IMR-90 (cell line): ENCODE data around the gene TMEM37. TPM values are rescaled to one million over a fixed set of nuclear protein-coding genes. Genes with fewer than 3 reads are reported as not detected.

ENCODE experiments used
- ATAC-seq: fragments of 200-7000 bp; cut with Tn5 transposase; 2 replicates; pipeline ENCODE4 v1.9.1; 2020; ENCODE audit warnings: low read depth, mild to moderate bottlenecking, moderate library complexity
- BruUV-seq: library from RNA; stranded (reverse); fragments of 400-500 nt; replicated peaks from 2 replicates; lab custom pipeline; 2021; lab: Mats Ljungman, UMichigan
- CTCF ChIA-PET: fragments of 300-600 bp; formaldehyde crosslinking; extraction: SDS; loops from one replicate; lab custom pipeline; 2021; ENCODE audit warnings: antibody characterized with exemption; lab: Yijun Ruan, JAX
- POLR2A ChIA-PET: fragments of 300-600 bp; sonication (Branson Sonifier 250); formaldehyde crosslinking; loops from one replicate; lab custom pipeline; 2022; ENCODE audit warnings: antibody characterized with exemption; ENCODE audit not compliant: unreplicated experiment; lab: Charles Lee
- DNase-seq: peaks from one replicate; pipeline ENCODE4 v3.0.0; 2013
- H2AFZ ChIP-seq: replicated peaks from 2 replicates; pipeline ENCODE3; 2013; ENCODE audit warnings: low read length, mild to moderate bottlenecking; ENCODE audit not compliant: poor library complexity
- H2AK5ac ChIP-seq: 2 replicates; pipeline ENCODE4 v1.6.1; 2013; ENCODE audit warnings: low read depth, low read length, inconsistent platforms
- H2AK9ac ChIP-seq: replicated peaks from 2 replicates; pipeline ENCODE3; 2013; ENCODE audit warnings: mild to moderate bottlenecking, low read depth, low read length, moderate library complexity; ENCODE audit not compliant: poor library complexity
- H2BK120ac ChIP-seq: 2 replicates; pipeline ENCODE4 v1.6.1; 2013; ENCODE audit warnings: low read depth, low read length, inconsistent platforms
- H2BK15ac ChIP-seq: 3 replicates; pipeline ENCODE4 v1.6.1; 2013; ENCODE audit warnings: low read depth, low read length, inconsistent platforms
- H2BK20ac ChIP-seq: 2 replicates; pipeline ENCODE4 v1.6.1; 2013; ENCODE audit warnings: low read depth, mild to moderate bottlenecking, inconsistent platforms, low read length, moderate library complexity
- H2BK5ac ChIP-seq: 2 replicates; pipeline ENCODE4 v1.6.1; 2013; ENCODE audit warnings: mild to moderate bottlenecking, low read depth, low read length, inconsistent platforms; ENCODE audit not compliant: poor library complexity, severe bottlenecking
- H3K14ac ChIP-seq: replicated peaks from 2 replicates; pipeline ENCODE4 v1.6.1; 2013; ENCODE audit warnings: low read depth, low read length, inconsistent platforms
- H3K18ac ChIP-seq: 2 replicates; pipeline ENCODE4 v1.6.1; 2013; ENCODE audit warnings: low read depth, low read length, control low read depth
- H3K23ac ChIP-seq: 2 replicates; pipeline ENCODE4 v1.6.1; 2013; ENCODE audit warnings: low read depth, low read length, inconsistent platforms
- H3K27ac ChIP-seq: 2 replicates; pipeline ENCODE4 v1.5.1; 2013; ENCODE audit warnings: mild to moderate bottlenecking, control low read depth, low read length; ENCODE audit not compliant: insufficient read depth
- H3K27me3 ChIP-seq: 2 replicates; pipeline ENCODE4 v1.6.1; 2013; ENCODE audit warnings: low read length; ENCODE audit not compliant: control insufficient read depth, insufficient read depth
- H3K36me3 ChIP-seq: 2 replicates; pipeline ENCODE4 v1.6.1; 2013; ENCODE audit warnings: low read length, mixed read lengths; ENCODE audit not compliant: control insufficient read depth, insufficient read depth
- H3K4ac ChIP-seq: 2 replicates; pipeline ENCODE4 v1.6.1; 2013; ENCODE audit warnings: low read depth, low read length, inconsistent platforms
- H3K4me1 ChIP-seq: 2 replicates; pipeline ENCODE4 v1.6.1; 2013; ENCODE audit warnings: low read length, mixed read lengths; ENCODE audit not compliant: control insufficient read depth, insufficient read depth
- H3K4me2 ChIP-seq: 2 replicates; pipeline ENCODE4 v1.6.1; 2013; ENCODE audit warnings: low read depth, mild to moderate bottlenecking, control low read depth, low read length, moderate library complexity
- H3K4me3 ChIP-seq: 2 replicates; pipeline ENCODE4 v1.5.1; 2013; ENCODE audit warnings: low read depth, mild to moderate bottlenecking, control low read depth, low read length, moderate library complexity; ENCODE audit not compliant: insufficient read depth
- H3K56ac ChIP-seq: 2 replicates; pipeline ENCODE4 v1.6.1; 2013; ENCODE audit warnings: low read length, inconsistent platforms; ENCODE audit not compliant: insufficient read depth; ENCODE audit errors: extremely low read depth
- H3K79me1 ChIP-seq, 2 experiments: 2 replicates each; pipeline ENCODE4 v1.6.1; 2013; ENCODE audit warnings: low read length in 2 of 2, inconsistent platforms in 1 of 2, low read depth in 1 of 2
- H3K9ac ChIP-seq: 2 replicates; pipeline ENCODE4 v1.6.1; 2013; ENCODE audit warnings: low read depth, low read length, control low read depth
- H3K9me1 ChIP-seq: 2 replicates; pipeline ENCODE4 v1.6.1; 2013; ENCODE audit warnings: low read length, inconsistent platforms; ENCODE audit not compliant: insufficient read depth
- H3K9me3 ChIP-seq: 2 replicates; pipeline ENCODE4 v1.6.1; 2013; ENCODE audit warnings: low read length; ENCODE audit not compliant: control insufficient read depth, insufficient read depth
- H4K20me1 ChIP-seq: 2 replicates; pipeline ENCODE4 v1.6.1; 2013; ENCODE audit warnings: low read length, inconsistent platforms; ENCODE audit not compliant: insufficient read depth
- H4K5ac ChIP-seq: 2 replicates; pipeline ENCODE4 v1.6.1; 2013; ENCODE audit warnings: mild to moderate bottlenecking, low read depth, low read length, control low read depth
- H4K8ac ChIP-seq, 2 experiments: 2 replicates each; pipeline ENCODE4 v1.6.1; 2013; ENCODE audit warnings: low read depth in 2 of 2, low read length in 2 of 2, control low read depth in 1 of 2, inconsistent platforms in 1 of 2
- H4K91ac ChIP-seq: 2 replicates; pipeline ENCODE4 v1.6.1; 2013; ENCODE audit warnings: low read depth, low read length, inconsistent platforms; ENCODE audit not compliant: insufficient read depth
- BHLHE40 ChIP-seq: fragments of 150-350 bp; IDR thresholded peaks from 2 replicates; pipeline ENCODE4 v1.6.1; 2016; ENCODE audit warnings: mild to moderate bottlenecking, low read depth, low read length
- CEBPB ChIP-seq: IDR thresholded peaks from 2 replicates; pipeline ENCODE4 v1.6.1; 2012; ENCODE audit warnings: low read depth, low read length, improper control_type of control experiment
- CHD1 ChIP-seq: IDR thresholded peaks from 2 replicates; pipeline ENCODE4 v1.6.1; 2012; ENCODE audit warnings: low read depth, low read length, improper control_type of control experiment
- CTCF ChIP-seq: conservative IDR thresholded peaks from 2 replicates; pipeline ENCODE4 v1.5.1; 2012; ENCODE audit warnings: mild to moderate bottlenecking, low read depth, low read length, improper control_type of control experiment
- ELK1 ChIP-seq: fragments of 150-350 bp; IDR thresholded peaks from 2 replicates; pipeline ENCODE4 v1.6.1; 2016; ENCODE audit warnings: low read depth, mild to moderate bottlenecking, low read length, moderate library complexity, borderline replicate concordance
- FOS ChIP-seq: fragments of 150-350 bp; IDR thresholded peaks from 2 replicates; pipeline ENCODE4 v1.6.1; 2016; ENCODE audit warnings: low read depth, low read length
- MAFK ChIP-seq: IDR thresholded peaks from 2 replicates; pipeline ENCODE4 v1.6.1; 2012; ENCODE audit warnings: low read depth, low read length, improper control_type of control experiment
- MAZ ChIP-seq: IDR thresholded peaks from 2 replicates; pipeline ENCODE4 v1.6.1; 2012; ENCODE audit warnings: low read depth, mild to moderate bottlenecking, low read length, improper control_type of control experiment, moderate library complexity, borderline replicate concordance
- MXI1 ChIP-seq: IDR thresholded peaks from 2 replicates; pipeline ENCODE4 v1.6.1; 2012; ENCODE audit warnings: low read depth, mild to moderate bottlenecking, low read length, moderate library complexity, borderline replicate concordance
- NFE2L2 ChIP-seq: fragments of 150-350 bp; IDR thresholded peaks from 2 replicates; pipeline ENCODE4 v1.6.1; 2016; ENCODE audit warnings: low read depth, mild to moderate bottlenecking, low read length
- POLR2A ChIP-seq: IDR thresholded peaks from 2 replicates; pipeline ENCODE4 v1.6.1; 2012; ENCODE audit warnings: mild to moderate bottlenecking, low read depth, low read length
- RAD21 ChIP-seq: IDR thresholded peaks from 2 replicates; pipeline ENCODE4 v1.6.1; 2012; ENCODE audit warnings: low read length, improper control_type of control experiment
- RCOR1 ChIP-seq: IDR thresholded peaks from 2 replicates; pipeline ENCODE4 v1.6.1; 2012; ENCODE audit warnings: mild to moderate bottlenecking, low read length, improper control_type of control experiment; ENCODE audit not compliant: insufficient replicate concordance
- RFX5 ChIP-seq: IDR thresholded peaks from 2 replicates; pipeline ENCODE4 v1.8.0; 2012; ENCODE audit warnings: low read depth, mild to moderate bottlenecking, low read length, moderate library complexity
- SMC3 ChIP-seq: fragments of 150-350 bp; IDR thresholded peaks from 2 replicates; pipeline ENCODE4 v1.6.1; 2016; ENCODE audit warnings: low read depth, mild to moderate bottlenecking, antibody characterized with exemption, low read length, moderate library complexity
- USF2 ChIP-seq: fragments of 150-350 bp; IDR thresholded peaks from 2 replicates; pipeline ENCODE4 v1.6.1; 2017; ENCODE audit warnings: mild to moderate bottlenecking, antibody characterized with exemption, low read length, low read depth
- whole genome bisulfite sequencing, 2 experiments: methylation state at CpG; one replicate each; pipeline versions ENCODE4 v1.1.5 to v1.1.7; 2013; ENCODE audit warnings: missing lambda C conversion rate in 2 of 2; ENCODE audit not compliant: insufficient read length in 1 of 2; ENCODE audit errors: extremely low coverage in 2 of 2; 5-methylcytosine and 5-hydroxymethylcytosine counted together
- dilution Hi-C: fragments of 300-500 bp; cut with HindIII; formaldehyde crosslinking; loops from one replicate; pipeline ENCODE4 v1.14.3; 2018; ENCODE audit warnings: low sequenced_read_pairs; ENCODE audit not compliant: unreplicated experiment
- in situ Hi-C: fragments of 300-500 bp; cut with MboI; formaldehyde crosslinking; loops from 3 replicates; pipeline ENCODE4 v1.14.3; 2019; ENCODE audit warnings: low sequenced_read_pairs, inconsistent platforms, mixed read lengths
- intact Hi-C: fragments of 100-400 bp; cut with micrococcal nuclease; formaldehyde crosslinking; loops from 2 replicates; pipeline ENCODE4 v1.10.0; 2022
- polyA plus RNA-seq, 3 experiments: library from polyadenylated mRNA; depleted of rRNA; stranded (reverse); fragments of >200 nt; gene quantifications; 2 replicates each; pipeline ENCODE4 v1.2.3, GENCODE V29; 2012; ENCODE audit warnings: low replicate concordance in 1 of 3
- total RNA-seq: library from RNA; depleted of rRNA; stranded (reverse); fragments of >200 nt; gene quantifications from 2 replicates; pipeline ENCODE4 v1.2.3, GENCODE V29; 2012

Gene TMEM37
- total and polyA plus RNA-seq, 2 of the 4 experiments (the other 2 are of a cell fraction) = under 0.01 to 0.39 TPM

GRCh38 chr2:119448427-119449141 lies 16.9 kb downstream of the TMEM37 start:
- intact Hi-C loops = no loop called here

More at GRCh38 chr2:119448427-119449141, 16.9 kb downstream of the TMEM37 start:
- H2BK5ac ChIP-seq = no peak overlapping the region
- ATAC-seq = no peak
- H3K36me3 ChIP-seq = no peaks in the 10 kb centered on the region
- H4K8ac ChIP-seq = no peak overlapping the region
- no peak overlapping the region for H4K5ac ChIP-seq
- BruUV-seq = no TSS peak
- no peaks in the 10 kb centered on the region for H3K9me3 ChIP-seq
- in situ Hi-C loops (no loop called here), dilution Hi-C loops (no loop called here)
- no peak overlapping the region for H2AK5ac ChIP-seq
- H4K91ac ChIP-seq = no peak overlapping the region
- no peak for TF ChIP-seq MAFK
- no peak for TF ChIP-seq SMC3
- TF ChIP-seq FOS = no peak
- TF ChIP-seq RFX5 = no peak
- TF ChIP-seq ELK1 = no peak
- no peak for TF ChIP-seq CTCF
- no peak for TF ChIP-seq RCOR1
- no peak for TF ChIP-seq MAZ
- TF ChIP-seq RAD21 = no peak
- TF ChIP-seq BHLHE40 = no peak
- no peak for TF ChIP-seq CEBPB
- no peak for TF ChIP-seq USF2
- TF ChIP-seq POLR2A = no peak
- no peak for TF ChIP-seq MXI1
- no peak for TF ChIP-seq NFE2L2
- no peak for TF ChIP-seq CHD1
- H3K4me1 ChIP-seq = no peaks in the 10 kb centered on the region
- peaks cover 8% of the 10 kb centered on the region for H3K27me3 ChIP-seq
- no peak overlapping the region for H3K4ac ChIP-seq
- WGBS, 2 experiments = no CpG with 5 or more reads among the region's 9 CpGs
- no peak overlapping the region for H3K4me2 ChIP-seq
- no peak for DNase-seq
- H3K14ac ChIP-seq = no peak overlapping the region
- no peaks in the 10 kb centered on the region for H4K20me1 ChIP-seq
- H3K9me1 ChIP-seq = no peaks in the 10 kb centered on the region
- H3K9ac ChIP-seq = no peak overlapping the region
- H3K79me1 ChIP-seq = no peaks in the 10 kb centered on the region
- H3K56ac ChIP-seq = no peak overlapping the region
- no peak overlapping the region for H3K23ac ChIP-seq
- no peak overlapping the region for H2AK9ac ChIP-seq
- no peak overlapping the region for H2AFZ ChIP-seq
- CTCF ChIA-PET = no interaction called here
- H2BK15ac ChIP-seq = no peak overlapping the region
- H3K18ac ChIP-seq = no peak overlapping the region
- H3K27ac ChIP-seq = no peak overlapping the region
- H2BK20ac ChIP-seq = no peak overlapping the region
- H3K4me3 ChIP-seq = no peak overlapping the region
- no peak overlapping the region for H2BK120ac ChIP-seq
- POLR2A ChIA-PET = no interaction called here
